ENCODE results near the gene LIMA1. TPM values are rescaled to one million over a fixed set of nuclear protein-coding genes. Genes with fewer than 3 reads are reported as not detected.
"Not testable (repeated sequence)": the region's sequence is repeated elsewhere in the genome, so short reads cannot be mapped to it uniquely, and the experiment has no call there.

Gene LIMA1
- total RNA-seq, 1 donor from 2014 or later = 98.2 TPM

DNA sequence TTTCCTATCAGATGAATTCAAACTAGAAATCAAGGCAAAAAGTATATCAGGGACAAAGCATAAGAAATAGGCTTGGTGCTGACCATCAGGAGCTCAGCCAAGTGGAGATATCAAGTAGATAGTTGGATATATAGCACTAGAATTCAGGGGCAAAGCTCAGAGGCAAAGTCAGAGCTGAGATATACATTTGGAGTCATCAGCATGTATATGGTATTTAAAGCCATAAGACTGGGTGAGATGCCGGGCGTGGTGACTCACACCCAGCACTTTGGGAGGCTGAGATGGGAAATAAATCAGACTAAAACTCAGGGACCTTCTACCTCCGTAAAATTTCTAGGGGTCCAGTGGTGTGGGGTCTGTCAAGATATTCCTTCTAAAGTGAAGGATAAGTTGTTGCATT, 38.9 kb upstream of the LIMA1 start:
- H3K27me3 ChIP-seq (ENCODE audit: control insufficient read depth, insufficient read depth, low read length) = no peaks in the 10 kb centered on the region
- TF ChIP-seq, protein P1, sequence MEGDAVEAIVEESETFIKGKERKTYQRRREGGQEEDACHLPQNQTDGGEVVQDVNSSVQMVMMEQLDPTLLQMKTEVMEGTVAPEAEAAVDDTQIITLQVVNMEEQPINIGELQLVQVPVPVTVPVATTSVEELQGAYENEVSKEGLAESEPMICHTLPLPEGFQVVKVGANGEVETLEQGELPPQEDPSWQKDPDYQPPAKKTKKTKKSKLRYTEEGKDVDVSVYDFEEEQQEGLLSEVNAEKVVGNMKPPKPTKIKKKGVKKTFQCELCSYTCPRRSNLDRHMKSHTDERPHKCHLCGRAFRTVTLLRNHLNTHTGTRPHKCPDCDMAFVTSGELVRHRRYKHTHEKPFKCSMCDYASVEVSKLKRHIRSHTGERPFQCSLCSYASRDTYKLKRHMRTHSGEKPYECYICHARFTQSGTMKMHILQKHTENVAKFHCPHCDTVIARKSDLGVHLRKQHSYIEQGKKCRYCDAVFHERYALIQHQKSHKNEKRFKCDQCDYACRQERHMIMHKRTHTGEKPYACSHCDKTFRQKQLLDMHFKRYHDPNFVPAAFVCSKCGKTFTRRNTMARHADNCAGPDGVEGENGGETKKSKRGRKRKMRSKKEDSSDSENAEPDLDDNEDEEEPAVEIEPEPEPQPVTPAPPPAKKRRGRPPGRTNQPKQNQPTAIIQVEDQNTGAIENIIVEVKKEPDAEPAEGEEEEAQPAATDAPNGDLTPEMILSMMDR (IDR thresholded peaks at IDR 0.05; ENCODE audit: insufficient read depth, low read length, severe bottlenecking) = no peak
- H3K4me3 ChIP-seq (ENCODE audit: low read depth, low read length) = no peak overlapping the region
- FAIRE-seq (no peak), DNase-seq (ENCODE audit: low read depth) (no peak)
- H3K36me3 ChIP-seq (ENCODE audit: control insufficient read depth, insufficient read depth, low read length) = no peaks in the 10 kb centered on the region

DNA sequence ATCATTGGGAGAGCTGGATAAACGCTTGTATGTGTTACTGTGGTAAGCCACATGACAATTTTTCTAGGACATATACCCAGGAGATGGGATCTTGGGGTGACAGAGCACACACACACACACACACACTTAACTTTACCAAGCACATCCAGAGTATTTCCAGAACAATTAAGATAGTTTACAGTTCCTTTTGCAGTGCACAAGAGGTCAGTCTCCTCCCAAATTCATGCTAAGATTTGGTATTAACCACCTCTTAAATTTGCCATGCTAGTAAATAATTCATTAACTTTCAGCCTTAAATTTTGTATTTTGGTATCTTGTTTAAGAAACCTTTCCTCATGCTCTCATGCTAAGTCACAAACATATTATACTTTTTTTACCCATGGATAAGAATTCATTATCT, 33.9 kb upstream of the LIMA1 start:
- FAIRE-seq = no peak
- TF ChIP-seq, protein P1 (IDR thresholded peaks at IDR 0.05; ENCODE audit: insufficient read depth, low read length, severe bottlenecking) = no peak
- H3K36me3 ChIP-seq (ENCODE audit: control insufficient read depth, insufficient read depth, low read length) = no peaks in the 10 kb centered on the region
- no peaks in the 10 kb centered on the region for H3K27me3 ChIP-seq (ENCODE audit: control insufficient read depth, insufficient read depth, low read length)
- DNase-seq (ENCODE audit: low read depth) = no peak
- H3K4me3 ChIP-seq (ENCODE audit: low read depth, low read length) = no peak overlapping the region

DNA sequence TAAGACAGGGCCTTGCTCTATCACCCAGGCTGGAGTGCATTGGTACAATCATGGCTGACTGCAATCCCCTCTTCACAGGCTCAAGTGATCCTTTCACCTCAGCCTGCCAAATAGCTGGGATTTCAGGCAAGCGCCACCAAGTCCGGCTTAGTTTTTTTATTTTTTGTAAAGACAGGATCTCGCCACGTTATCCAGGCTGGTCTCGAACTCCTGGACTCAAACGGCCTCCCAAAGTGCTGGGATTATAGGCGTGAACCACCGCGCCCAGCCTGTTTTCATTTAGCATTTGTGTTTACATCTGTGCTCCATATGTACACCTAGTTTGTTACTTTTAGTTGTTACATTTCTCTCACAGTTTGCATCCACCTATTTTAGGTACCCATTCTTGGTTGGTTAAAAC, 32.5 kb upstream of the LIMA1 start:
- TF ChIP-seq, protein P1 (IDR thresholded peaks at IDR 0.05; ENCODE audit: insufficient read depth, low read length, severe bottlenecking) = no peak
- DNase-seq (ENCODE audit: low read depth) (no peak), FAIRE-seq (no peak)
- no peaks in the 10 kb centered on the region for H3K36me3 ChIP-seq (ENCODE audit: control insufficient read depth, insufficient read depth, low read length)
- H3K4me3 ChIP-seq (ENCODE audit: low read depth, low read length) = no peak overlapping the region
- no peaks in the 10 kb centered on the region for H3K27me3 ChIP-seq (ENCODE audit: control insufficient read depth, insufficient read depth, low read length)

DNA sequence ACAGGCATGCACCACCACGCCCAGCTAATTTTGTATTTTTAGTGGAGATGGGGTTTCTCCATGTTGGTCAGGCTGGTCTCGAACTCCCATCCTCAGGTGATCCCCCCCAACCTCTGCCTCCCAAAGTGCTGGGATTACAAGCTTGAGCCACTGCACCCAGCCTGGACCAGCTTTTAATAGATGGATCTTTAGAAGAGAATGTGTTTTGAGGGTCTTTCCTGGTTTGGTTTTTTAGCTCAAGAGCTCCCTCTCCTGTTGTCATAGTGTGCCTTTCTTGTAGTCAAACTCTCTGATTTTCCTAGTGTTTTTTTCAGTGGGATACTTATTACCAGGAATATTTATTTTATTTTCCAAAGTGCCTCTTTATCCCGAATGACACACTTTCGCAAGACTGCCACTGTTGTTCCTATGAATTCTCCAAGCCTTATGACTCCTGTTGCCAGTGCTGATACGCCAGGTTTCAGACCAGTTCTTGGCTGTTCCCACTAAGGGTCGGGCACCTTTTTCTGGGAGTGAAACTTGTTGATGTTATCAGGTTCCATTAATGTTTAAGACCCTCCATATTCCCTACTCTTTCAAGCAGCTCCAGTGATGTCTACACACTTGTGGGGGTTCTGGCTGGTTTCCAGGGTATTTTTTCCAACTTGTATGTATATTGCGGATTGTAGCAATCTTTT, 31.5 kb upstream of the LIMA1 start:
- no peaks in the 10 kb centered on the region for H3K27me3 ChIP-seq (ENCODE audit: control insufficient read depth, insufficient read depth, low read length)
- TF ChIP-seq, protein P1 (IDR thresholded peaks at IDR 0.05; ENCODE audit: insufficient read depth, low read length, severe bottlenecking) = peak; percentile 48
- FAIRE-seq (no peak), DNase-seq (ENCODE audit: low read depth) (peak; percentile 40)
- H3K4me3 ChIP-seq (ENCODE audit: low read depth, low read length) = no peak overlapping the region
- no peaks in the 10 kb centered on the region for H3K36me3 ChIP-seq (ENCODE audit: control insufficient read depth, insufficient read depth, low read length)

DNA sequence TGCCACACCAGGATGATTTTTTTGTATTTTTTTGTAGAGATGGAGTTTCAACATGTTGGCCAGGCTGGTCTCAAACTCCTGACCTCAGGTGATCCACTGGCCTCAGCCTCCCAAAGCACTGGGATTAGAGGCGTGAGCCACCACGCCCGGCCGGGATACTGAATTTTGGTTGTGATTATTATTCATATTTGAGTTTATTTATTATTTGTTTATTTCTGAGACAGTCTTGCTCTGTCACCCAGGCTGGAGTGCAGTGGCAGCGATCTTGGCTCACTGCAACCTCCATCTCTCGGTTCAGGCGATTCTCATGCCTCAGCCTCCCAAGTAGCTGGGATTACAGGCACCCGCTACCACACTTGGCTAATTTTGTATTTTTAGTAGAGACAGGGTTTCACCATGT, 30.7 kb upstream of the LIMA1 start:
- H3K27me3 ChIP-seq (ENCODE audit: control insufficient read depth, insufficient read depth, low read length); H3K4me3 ChIP-seq (ENCODE audit: low read depth, low read length); H3K36me3 ChIP-seq (ENCODE audit: control insufficient read depth, insufficient read depth, low read length); FAIRE-seq; DNase-seq (ENCODE audit: low read depth): not testable (repeated sequence)

DNA sequence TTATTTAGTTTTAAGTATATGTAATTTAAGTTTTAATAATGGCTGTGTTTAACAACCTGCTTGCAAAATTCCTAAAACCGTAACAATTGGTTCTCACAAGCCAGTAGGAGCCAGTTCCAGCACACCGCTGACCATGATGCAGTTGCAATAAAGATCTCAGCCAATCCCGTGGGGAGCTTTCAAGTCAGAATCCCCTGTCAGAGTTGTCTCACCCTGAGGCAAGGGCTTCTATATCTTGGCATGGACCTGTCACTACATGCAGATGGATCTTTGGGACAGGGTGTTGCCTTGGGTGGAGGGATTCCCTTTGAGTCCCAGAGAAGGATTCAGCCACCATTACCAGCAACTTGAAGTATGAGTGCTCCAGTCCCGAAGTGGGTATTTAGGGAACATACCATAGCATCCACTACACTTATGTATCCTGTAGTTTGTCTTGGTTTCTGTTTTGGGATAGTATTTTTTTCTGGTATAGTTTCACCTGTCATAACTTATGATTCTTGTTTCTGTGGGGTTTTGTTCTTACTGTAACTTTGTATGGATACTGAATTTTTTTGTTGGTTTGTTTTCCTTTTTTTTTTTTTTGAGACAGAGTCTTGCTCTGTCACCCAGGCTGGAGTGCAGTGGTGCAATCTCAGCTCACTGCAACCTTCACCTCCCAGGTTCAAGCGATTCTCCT, 30.1 kb upstream of the LIMA1 start:
- Histone ChIP-seq H3K36me3 (ENCODE audit: control insufficient read depth, insufficient read depth, low read length) (no peaks in the 10 kb centered on the region), H3K27me3 (ENCODE audit: control insufficient read depth, insufficient read depth, low read length) (no peaks in the 10 kb centered on the region), H3K4me3 (ENCODE audit: low read depth, low read length) (no peak overlapping the region)
- TF ChIP-seq, protein P1 (IDR thresholded peaks at IDR 0.05; ENCODE audit: insufficient read depth, low read length, severe bottlenecking) = no peak
- peak; percentile 53 for DNase-seq (ENCODE audit: low read depth)
- FAIRE-seq = no peak

DNA sequence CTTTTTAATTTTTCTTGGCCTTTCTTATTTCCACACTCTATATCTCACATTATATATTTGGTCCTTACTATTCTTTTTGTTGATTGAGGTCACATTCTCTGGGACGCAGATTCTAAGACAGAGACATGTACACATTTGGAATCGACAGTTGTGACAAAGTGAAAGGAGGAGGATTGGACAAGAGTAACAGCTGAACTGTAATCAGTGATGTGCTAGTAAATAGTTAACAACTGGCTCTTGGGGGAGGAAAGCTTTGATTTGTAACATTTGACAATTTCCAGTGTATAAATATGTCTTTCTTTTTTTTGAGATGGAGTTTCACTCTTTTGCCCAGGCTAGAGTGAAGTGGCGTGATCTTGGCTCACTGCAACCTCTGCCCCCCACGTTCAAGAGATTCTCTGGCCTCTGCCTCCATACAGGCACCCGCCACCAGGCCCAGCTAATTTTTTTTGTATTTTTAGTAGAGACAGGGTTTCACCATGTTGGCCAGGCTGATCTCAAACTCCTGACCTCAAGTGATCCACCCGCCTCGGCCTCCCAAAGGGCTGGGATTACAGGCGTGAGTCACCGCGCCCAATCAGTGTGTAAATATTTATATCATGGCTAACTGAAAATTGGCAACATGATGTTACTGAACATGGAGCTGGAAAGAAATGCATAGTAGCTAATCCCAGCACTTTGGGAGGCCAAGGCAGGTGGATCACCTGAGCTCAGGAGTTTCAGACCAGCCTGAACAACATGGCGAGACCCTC, 28.7 kb upstream of the LIMA1 start:
- peak; percentile 71 for DNase-seq (ENCODE audit: low read depth)

More for the DNA sequence above, 28.7 kb upstream of the LIMA1 start:
- FAIRE-seq; H3K4me3 ChIP-seq (ENCODE audit: low read depth, low read length); H3K36me3 ChIP-seq (ENCODE audit: control insufficient read depth, insufficient read depth, low read length); H3K27me3 ChIP-seq (ENCODE audit: control insufficient read depth, insufficient read depth, low read length): not testable (repeated sequence)

Measured in bronchial epithelial cell (primary cell).